Stimulated activated CD4-positive, alpha-beta T cell treated with anti-CD3 and anti-CD28 coated beads, Interleukin-1b, Interleukin-23, amount 100 ng/mL, for 48 hours (primary cell): ENCODE data around the gene SPACA4.
"Not testable (repeated sequence)": the region's sequence is repeated elsewhere in the genome, so short reads cannot be mapped to it uniquely, and the experiment has no call there.

Experiments
- DNase-seq: peaks from one replicate; pipeline ENCODE4 v3.0.0-alpha.2; 2020

The SPACA4 gene

GRCh38 chr19:48619692-48620585 is 13.4 kb downstream of the SPACA4 start:
- no peak for DNase-seq

GRCh38 chr19:48623556-48624066 is 17.1 kb downstream of the SPACA4 start:
- no peak for DNase-seq

GRCh38 chr19:48624067-48624594 is 17.6 kb downstream of the SPACA4 start:
- DNase-seq = peak; percentile 98

- no peak for DNase-seq
These were observed 18.5 kb downstream of the SPACA4 start for GRCh38 chr19:48624791-48625723.

- DNase-seq = no peak
These were observed 19.4 kb downstream of the SPACA4 start for GRCh38 chr19:48625891-48626327.

- DNase-seq = no peak
These were observed 20.8 kb downstream of the SPACA4 start for GRCh38 chr19:48627201-48627864.

- no peak for DNase-seq
These were observed 21.3 kb downstream of the SPACA4 start for GRCh38 chr19:48627865-48628314.

- DNase-seq = no peak
These were observed 22.1 kb downstream of the SPACA4 start for GRCh38 chr19:48628486-48629296.

GRCh38 chr19:48629297-48629598 is 22.7 kb downstream of the SPACA4 start:
- no peak for DNase-seq

- DNase-seq = no peak
These were observed 23.2 kb downstream of the SPACA4 start for GRCh38 chr19:48629599-48630295.

GRCh38 chr19:48630296-48631063 is 23.9 kb downstream of the SPACA4 start:
- DNase-seq = no peak

GRCh38 chr19:48631225-48631624 is 24.7 kb downstream of the SPACA4 start:
- no peak for DNase-seq

GRCh38 chr19:48632286-48632685 is 25.7 kb downstream of the SPACA4 start:
- not testable (repeated sequence) for DNase-seq

GRCh38 chr19:48632692-48633147 is 26.2 kb downstream of the SPACA4 start:
- no peak for DNase-seq

GRCh38 chr19:48633148-48634035 is 26.9 kb downstream of the SPACA4 start:
- no peak for DNase-seq

- no peak for DNase-seq
These were observed 27.4 kb downstream of the SPACA4 start for GRCh38 chr19:48634036-48634342.

GRCh38 chr19:48634424-48635262 is 28.1 kb downstream of the SPACA4 start:
- DNase-seq = peak; percentile 95

- peak; percentile 72 for DNase-seq
These were observed 28.9 kb downstream of the SPACA4 start for GRCh38 chr19:48635263-48635965.
